Cerebellar cortex (tissue), 1 donor: ENCODE measurements around the gene NAT16.
"Not testable (repeated sequence)": the region's sequence is repeated elsewhere in the genome, so short reads cannot be mapped to it uniquely, and the experiment has no call there.

Source experiments
- DNase-seq: peaks from one replicate; pipeline ENCODE4 v3.0.0-alpha.2; 2015; ENCODE audit warnings: low spot score

NAT16 gene

DNA sequence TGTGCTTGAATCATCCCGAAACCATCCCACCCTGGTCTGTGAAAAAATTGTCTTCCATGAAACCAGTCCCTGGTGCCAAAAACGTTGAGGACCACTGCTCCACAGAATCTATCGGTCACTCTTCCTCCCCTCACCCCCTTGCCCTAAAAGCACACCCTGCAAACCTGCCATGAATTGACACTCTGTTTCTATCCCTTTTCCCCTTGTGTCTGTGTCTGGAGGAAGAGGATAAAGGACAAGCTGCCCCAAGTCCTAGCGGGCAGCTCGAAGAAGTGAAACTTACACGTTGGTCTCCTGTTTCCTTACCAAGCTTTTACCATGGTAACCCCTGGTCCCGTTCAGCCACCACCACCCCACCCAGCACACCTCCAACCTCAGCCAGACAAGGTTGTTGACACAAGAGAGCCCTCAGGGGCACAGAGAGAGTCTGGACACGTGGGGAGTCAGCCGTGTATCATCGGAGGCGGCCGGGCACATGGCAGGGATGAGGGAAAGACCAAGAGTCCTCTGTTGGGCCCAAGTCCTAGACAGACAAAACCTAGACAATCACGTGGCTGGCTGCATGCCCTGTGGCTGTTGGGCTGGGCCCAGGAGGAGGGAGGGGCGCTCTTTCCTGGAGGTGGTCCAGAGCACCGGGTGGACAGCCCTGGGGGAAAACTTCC lies 54.0 kb downstream of the NAT16 start:
- no peak for DNase-seq

DNA sequence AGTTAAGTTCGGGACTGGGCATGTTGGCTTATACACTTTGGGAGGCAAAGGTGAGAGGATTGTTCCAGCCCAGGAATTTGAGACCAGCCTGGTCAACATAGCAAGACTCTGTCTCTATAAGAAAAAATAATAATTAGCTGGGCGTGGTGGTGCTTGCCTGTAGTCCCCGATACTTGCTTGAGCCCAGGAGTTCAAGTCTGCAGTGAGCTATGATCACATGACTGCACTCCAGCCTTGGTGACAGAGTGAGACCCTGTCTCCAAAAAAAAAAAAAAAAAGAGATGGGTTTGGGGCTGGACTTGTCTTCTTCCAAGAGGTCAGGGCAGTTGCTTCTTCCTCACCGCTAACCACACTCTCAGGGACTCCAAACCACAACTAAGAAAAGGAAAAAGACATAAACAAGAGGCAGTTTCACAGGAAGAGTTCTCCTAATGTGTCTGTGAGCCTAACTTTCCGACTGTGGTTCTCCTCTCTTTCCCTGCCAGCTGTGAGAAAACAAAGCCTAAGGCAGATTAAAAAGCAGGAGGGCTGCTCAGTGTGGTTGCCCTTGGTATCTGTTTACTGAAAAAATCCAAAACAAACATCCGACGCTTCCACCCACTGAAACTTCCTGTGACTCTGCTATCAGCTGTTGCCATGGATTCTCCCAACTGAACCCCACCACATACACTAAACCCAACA lies 55.6 kb downstream of the NAT16 start:
- no peak for DNase-seq

- DNase-seq = no peak
These were observed 56.4 kb downstream of the NAT16 start for GRCh38 chr7:101123703-101124068.

DNA sequence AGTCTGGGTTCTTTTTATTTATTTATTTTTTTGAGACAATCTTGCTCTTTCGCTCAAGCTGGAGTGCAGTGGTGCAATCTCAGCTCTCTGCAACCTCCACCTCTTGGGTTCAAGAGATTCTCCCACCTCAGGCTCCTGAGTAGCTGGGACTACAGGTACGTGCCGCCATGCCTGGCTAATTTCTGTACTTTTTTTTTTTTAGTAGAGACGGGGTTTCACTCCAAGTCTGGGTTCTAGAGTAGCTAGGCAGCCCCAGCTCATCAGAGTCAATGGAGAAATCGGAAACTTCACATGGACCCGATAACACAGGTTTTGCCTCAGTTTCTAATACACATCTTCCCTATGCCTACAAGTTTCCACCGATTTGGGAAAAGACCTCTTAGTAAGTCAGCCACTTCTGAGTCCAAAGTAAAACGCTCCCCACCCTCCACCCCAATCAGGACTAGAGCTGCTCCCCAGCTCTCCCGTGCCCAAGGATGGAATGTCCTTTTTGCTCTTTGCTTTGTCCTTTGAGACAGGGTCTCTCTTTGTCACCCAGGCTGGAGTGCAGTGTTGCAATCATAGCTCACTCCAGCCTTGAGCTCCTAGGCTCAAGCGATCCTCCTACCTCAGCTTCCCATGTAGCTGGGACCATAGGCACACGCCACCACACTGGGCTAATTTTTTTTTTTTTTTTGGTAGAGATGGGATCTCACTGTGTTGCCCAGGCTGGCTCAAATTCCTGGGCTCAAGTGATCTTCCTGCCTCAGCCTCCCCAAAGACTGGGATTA lies 57.0 kb downstream of the NAT16 start:
- no peak for DNase-seq

DNA sequence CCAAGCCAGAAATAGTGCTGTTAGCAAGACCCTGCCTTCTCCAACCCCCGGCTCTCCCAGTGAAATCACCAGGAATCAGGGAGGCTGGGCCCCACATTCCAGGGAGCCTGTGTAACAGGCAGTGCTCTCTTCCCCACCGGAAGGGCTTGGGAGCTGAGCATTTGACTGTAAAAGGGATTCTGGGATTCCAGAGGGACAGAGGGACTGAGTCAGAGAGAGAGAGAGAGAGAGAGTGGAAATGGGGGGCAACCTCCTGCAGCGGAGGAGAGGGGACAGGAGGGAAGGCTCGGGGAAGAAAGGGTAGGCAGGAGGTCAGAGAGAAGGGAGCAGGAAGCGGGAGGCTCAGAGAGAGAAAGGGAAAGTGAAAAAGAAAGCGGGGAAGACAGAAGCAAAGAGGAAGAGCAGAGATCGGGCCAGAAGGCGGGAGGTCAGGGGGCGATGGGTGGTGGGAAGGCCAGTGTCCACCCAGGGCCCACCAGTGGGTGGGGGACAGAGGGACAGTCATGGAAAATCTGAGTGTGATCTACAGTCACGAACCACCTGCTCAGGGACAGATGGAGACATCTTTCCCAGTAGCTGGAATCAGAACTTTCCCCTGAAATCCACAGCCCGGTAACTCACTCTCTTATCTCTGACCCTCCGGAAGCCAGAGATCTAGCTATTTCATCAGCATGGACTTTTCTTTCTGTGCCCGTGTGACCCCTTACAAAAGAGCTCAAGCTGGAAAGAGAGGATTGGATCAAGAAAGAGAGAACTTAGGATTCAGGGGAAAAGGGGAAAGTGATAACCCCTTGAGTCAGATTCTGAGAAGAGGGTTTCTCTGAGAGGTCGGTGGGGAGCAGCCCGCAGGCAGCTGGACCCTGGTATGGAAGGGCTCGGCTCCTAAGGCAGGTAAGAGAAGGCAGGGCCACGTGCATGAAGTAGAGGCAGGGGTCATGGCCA lies 57.8 kb downstream of the NAT16 start:
- DNase-seq = peak; percentile 79

DNA sequence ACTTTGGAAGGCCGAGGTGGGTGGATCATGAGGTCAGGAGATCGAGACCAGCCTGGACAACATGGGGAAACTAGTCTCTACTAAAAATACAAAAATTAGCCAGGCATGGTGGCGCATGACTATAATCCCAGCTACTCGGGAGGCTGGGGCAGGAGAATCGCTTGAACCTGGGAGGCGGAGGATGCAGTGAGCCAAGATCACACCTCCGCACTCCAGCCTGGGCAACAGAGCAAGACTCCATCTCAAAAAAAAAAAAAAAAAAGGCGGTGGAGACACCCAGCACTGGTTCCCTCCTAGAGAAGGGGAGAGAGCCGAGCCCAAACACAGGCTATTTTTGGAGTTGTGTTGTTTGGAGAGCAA lies 58.5 kb downstream of the NAT16 start:
- not testable (repeated sequence) for DNase-seq
